Tibial artery (tissue), 4 donors: ENCODE measurements around the gene RDH11.

Source experiments
- DNase-seq, 2 donors: peaks; one replicate each; pipeline ENCODE4 v3.0.0-alpha.2; 2019
- H3K27ac ChIP-seq, 2 donors: fragments of 200-600 bp; sonication (generic) in 1 of 2; 1 replicate in 1 of 2; 2 replicates in 1 of 2; pipeline ENCODE4 v1.5.1; 2018 to 2019; ENCODE audit warnings: mild to moderate bottlenecking in 1 of 2
- H3K27me3 ChIP-seq, 2 donors: fragments of 200-600 bp; sonication (generic) in 1 of 2; one replicate each; pipeline versions ENCODE4 v1.5.1 to v1.6.0; 2016 to 2019
- H3K36me3 ChIP-seq, 3 donors: fragments of 200-600 bp; sonication (generic) in 2 of 3; one replicate each; pipeline ENCODE4 v1.5.1; 2016 to 2019; ENCODE audit warnings: mild to moderate bottlenecking in 2 of 3
- H3K4me1 ChIP-seq, 4 donors: fragments of 200-600 bp; sonication (generic) in 2 of 4; 1 replicate in 3 of 4; 2 replicates in 1 of 4; pipeline ENCODE4 v1.5.1; 2016 to 2019
- H3K4me3 ChIP-seq, 2 donors: fragments of 200-600 bp; sonication (generic) in 1 of 2; 1 replicate in 1 of 2; 2 replicates in 1 of 2; pipeline ENCODE4 v1.5.1; 2018 to 2019; ENCODE audit warnings: mild to moderate bottlenecking in 2 of 2
- H3K9me3 ChIP-seq, 3 donors: fragments of 200-600 bp; sonication (generic) in 1 of 3; one replicate each; pipeline ENCODE4 v1.5.1; 2016 to 2019
- intact Hi-C: fragments of 100-400 bp; cut with DNase I; formaldehyde crosslinking; loops from one replicate; pipeline ENCODE4 v1.15.0; 2023; ENCODE audit warnings: low total_unique reads
- TF ChIP-seq, protein P1 (sequence below), 2 experiments: fragments of 200-600 bp in 1 of 2; fragments of 450-650 bp in 1 of 2; IDR thresholded peaks; one replicate each; pipeline ENCODE4 v1.5.1; 2017 to 2019; ENCODE audit warnings: antibody characterized with exemption in 2 of 2, mild to moderate bottlenecking in 1 of 2, moderate library complexity in 1 of 2

RDH11 gene

DNA sequence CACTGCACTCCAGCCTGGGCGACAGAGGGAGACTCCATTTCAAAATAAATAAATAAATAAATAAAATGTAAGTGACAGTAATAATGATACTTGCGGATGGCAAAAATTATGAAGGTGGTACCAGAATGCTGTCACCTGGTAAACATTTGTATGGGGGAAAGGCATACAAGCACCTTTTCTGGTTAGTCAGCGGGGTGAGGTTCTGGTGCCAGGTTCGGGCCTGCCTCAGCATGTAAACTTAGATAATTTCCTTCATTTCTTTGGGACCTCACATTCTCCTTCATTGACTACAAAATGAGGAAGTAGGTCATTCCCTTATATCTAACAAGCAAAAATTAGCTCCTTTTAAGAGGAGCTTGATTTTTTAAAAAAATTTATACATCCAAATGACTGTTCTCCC, 31.9 kb downstream of the RDH11 start:
- intact Hi-C loops: no loop called here
- no peak overlapping the region for H3K27ac ChIP-seq
- H3K36me3 ChIP-seq: peaks cover 11 to 22% (median 20%) of the 10 kb centered on the region in 3 donors
- no peaks in the 10 kb centered on the region for H3K27me3 ChIP-seq
- H3K4me3 ChIP-seq: no peak overlapping the region
- H3K9me3 ChIP-seq: no peaks in the 10 kb centered on the region
- TF ChIP-seq, protein P1, sequence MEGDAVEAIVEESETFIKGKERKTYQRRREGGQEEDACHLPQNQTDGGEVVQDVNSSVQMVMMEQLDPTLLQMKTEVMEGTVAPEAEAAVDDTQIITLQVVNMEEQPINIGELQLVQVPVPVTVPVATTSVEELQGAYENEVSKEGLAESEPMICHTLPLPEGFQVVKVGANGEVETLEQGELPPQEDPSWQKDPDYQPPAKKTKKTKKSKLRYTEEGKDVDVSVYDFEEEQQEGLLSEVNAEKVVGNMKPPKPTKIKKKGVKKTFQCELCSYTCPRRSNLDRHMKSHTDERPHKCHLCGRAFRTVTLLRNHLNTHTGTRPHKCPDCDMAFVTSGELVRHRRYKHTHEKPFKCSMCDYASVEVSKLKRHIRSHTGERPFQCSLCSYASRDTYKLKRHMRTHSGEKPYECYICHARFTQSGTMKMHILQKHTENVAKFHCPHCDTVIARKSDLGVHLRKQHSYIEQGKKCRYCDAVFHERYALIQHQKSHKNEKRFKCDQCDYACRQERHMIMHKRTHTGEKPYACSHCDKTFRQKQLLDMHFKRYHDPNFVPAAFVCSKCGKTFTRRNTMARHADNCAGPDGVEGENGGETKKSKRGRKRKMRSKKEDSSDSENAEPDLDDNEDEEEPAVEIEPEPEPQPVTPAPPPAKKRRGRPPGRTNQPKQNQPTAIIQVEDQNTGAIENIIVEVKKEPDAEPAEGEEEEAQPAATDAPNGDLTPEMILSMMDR (IDR thresholded peaks at IDR 0.05): no peak
- peaks cover 0 to 6% (median 2%) of the 10 kb centered on the region in 4 donors for H3K4me1 ChIP-seq
- no peak for DNase-seq

DNA sequence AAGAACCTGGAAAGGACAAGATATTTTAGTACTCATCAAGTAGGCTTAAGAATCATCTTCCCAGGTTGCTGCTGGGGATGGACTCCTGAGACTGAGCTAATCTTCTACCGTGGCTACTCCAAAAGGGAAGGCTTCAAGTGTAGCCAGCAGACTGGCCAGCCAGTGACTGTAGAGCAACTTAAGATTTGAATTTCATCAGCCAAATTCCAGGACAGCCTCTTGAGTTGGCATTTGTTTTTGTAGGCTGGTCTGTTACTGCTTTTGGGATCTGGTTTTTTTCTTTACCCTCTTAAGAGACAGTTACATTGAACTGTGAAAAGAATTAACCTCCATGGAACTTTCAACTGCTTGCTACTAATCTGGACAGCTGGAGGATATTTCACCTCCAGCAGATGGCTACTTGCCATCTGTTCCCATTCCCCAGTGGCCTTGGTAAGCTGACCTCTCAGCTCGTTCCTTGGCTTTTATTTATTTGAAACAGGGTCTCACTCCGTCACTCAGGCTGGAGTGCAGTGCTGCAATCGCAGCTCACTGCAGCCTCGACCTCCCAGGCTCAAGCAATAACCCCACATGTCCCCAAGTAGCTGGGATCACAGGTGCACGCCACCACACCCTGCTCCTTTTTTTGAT, 41.8 kb downstream of the RDH11 start:
- intact Hi-C loops: no loop called here
- DNase-seq: no peak
- H3K27ac ChIP-seq: no peak overlapping the region
- TF ChIP-seq, protein P1 (IDR thresholded peaks at IDR 0.05): no peak
- H3K9me3 ChIP-seq: no peaks in the 10 kb centered on the region
- no peak overlapping the region for H3K4me3 ChIP-seq
- no peaks in the 10 kb centered on the region for H3K4me1 ChIP-seq
- no peaks in the 10 kb centered on the region for H3K27me3 ChIP-seq
- peaks cover 80 to 100% (median 90%) of the 10 kb centered on the region in 3 donors for H3K36me3 ChIP-seq

DNA sequence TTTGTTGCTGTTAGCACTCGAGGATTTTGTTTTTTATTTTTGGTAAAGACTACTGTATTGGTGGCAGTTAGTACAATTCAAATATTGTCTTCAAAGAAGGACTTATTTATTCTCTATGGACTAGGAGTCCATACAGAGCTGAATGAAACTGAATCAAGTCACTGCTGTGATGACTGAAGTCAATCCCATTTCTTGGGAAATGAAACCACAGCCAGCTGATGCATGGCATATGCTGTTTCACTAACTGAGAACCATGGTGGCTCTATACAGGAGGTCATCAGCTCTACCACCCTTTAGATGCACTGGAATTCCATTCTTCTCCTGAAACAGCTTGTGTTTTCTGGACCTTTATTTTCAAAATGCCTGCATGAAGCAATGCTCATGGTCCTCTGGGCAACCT, 43.4 kb downstream of the RDH11 start:
- Histone ChIP-seq H3K4me1 (no peaks in the 10 kb centered on the region), H3K27ac (no peak overlapping the region), H3K36me3 (peaks cover 91 to 100% (median 93%) of the 10 kb centered on the region in 3 donors), H3K4me3 (no peak overlapping the region), H3K9me3 (no peaks in the 10 kb centered on the region), H3K27me3 (no peaks in the 10 kb centered on the region)
- DNase-seq: no peak
- intact Hi-C loops: no loop called here
- TF ChIP-seq, protein P1 (IDR thresholded peaks at IDR 0.05): no peak

DNA sequence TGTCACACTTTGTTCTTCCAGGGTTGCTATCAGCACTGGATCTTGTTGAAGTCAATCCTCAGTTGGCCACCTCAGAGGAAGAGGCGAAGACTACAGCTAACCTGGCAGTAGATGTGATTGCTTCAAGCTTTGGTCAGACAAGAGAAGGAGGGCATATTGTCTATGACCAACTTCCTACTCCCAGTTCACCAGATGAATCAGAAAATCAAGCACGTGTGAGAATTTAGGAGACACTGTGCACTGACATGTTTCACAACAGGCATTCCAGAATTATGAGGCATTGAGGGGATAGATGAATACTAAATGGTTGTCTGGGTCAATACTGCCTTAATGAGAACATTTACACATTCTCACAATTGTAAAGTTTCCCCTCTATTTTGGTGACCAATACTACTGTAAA, 44.9 kb downstream of the RDH11 start:
- no peak overlapping the region for H3K27ac ChIP-seq
- no peaks in the 10 kb centered on the region for H3K4me1 ChIP-seq
- H3K36me3 ChIP-seq: peaks cover 80 to 100% (median 85%) of the 10 kb centered on the region in 3 donors
- intact Hi-C loops: no loop called here
- no peak overlapping the region for H3K4me3 ChIP-seq
- H3K27me3 ChIP-seq: no peaks in the 10 kb centered on the region
- DNase-seq: no peak
- TF ChIP-seq, protein P1 (IDR thresholded peaks at IDR 0.05): no peak
- H3K9me3 ChIP-seq: no peaks in the 10 kb centered on the region

DNA sequence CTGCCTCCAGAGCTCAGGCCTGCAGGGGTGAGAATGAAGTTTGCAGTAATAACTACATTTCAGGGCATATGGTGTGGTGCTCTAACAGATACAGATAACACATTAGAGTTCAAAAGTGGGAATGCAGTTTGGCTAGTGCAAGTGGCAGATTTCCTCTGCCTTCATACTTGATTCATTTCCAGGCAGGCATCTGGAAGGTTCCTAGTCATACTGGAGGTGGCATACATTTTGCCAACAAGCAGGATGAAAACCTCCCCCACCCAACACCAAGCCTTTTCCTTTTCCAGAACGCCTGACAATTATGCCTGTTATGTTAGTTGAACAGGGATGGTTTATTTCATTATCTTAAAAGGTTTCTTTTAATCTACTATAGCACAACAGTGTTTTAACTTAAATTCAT, 45.4 kb downstream of the RDH11 start:
- TF ChIP-seq, protein P1 (IDR thresholded peaks at IDR 0.05): no peak
- DNase-seq: no peak
- no peak overlapping the region for H3K27ac ChIP-seq
- peaks cover 74 to 98% (median 80%) of the 10 kb centered on the region in 3 donors for H3K36me3 ChIP-seq
- H3K4me1 ChIP-seq: no peaks in the 10 kb centered on the region
- intact Hi-C loops: no loop called here
- no peak overlapping the region for H3K4me3 ChIP-seq
- H3K9me3 ChIP-seq: no peaks in the 10 kb centered on the region
- H3K27me3 ChIP-seq: no peaks in the 10 kb centered on the region
